Activated CD4-positive, alpha-beta T cell treated with anti-CD3 and anti-CD28 coated beads, Interleukin-2, amount 50 U/mL, for 4 hours (primary cell): ENCODE measurements around the gene SNX5.

Experiments
- DNase-seq, 2 experiments: peaks; one replicate each; pipeline ENCODE4 v3.0.0-alpha.2; 2020

Gene SNX5

GRCh38 chr20:17968366-17969277 is at the start of gene SNX5, which contains the start of gene MGME1:
Gene SNX5, minus strand, starts transcription at chr20:17968794. Its CDS starts 369 bp downstream, at chr20:17968425.
Gene MGME1, plus strand, starts transcription at chr20:17969018. Its CDS starts 842 bp downstream, at chr20:17969860.
- DNase-seq: peak; percentile 99

- DNase-seq: no peak
Measured at GRCh38 chr20:18018100-18018499, 49.5 kb upstream of the SNX5 start.

- no peak for DNase-seq
Measured at GRCh38 chr20:18016772-18017171, 48.2 kb upstream of the SNX5 start.

- DNase-seq: no peak
Measured at GRCh38 chr20:18014411-18014810, 45.8 kb upstream of the SNX5 start.

- DNase-seq: no peak
Measured at GRCh38 chr20:18012901-18013300, 44.3 kb upstream of the SNX5 start.

- no peak for DNase-seq
Measured at GRCh38 chr20:18011951-18012645, 43.5 kb upstream of the SNX5 start.

- no peak for DNase-seq
Measured at GRCh38 chr20:18011482-18011881, 42.9 kb upstream of the SNX5 start.

GRCh38 chr20:18009116-18009515 is 40.5 kb upstream of the SNX5 start:
- no peak for DNase-seq

- no peak for DNase-seq
Measured at GRCh38 chr20:18007534-18008292, 39.1 kb upstream of the SNX5 start.

GRCh38 chr20:18006684-18007083 is 38.1 kb upstream of the SNX5 start:
- no peak for DNase-seq

GRCh38 chr20:18005990-18006364 is 37.4 kb upstream of the SNX5 start:
- DNase-seq: no peak

- DNase-seq: no peak
Measured at GRCh38 chr20:18005170-18005989, 36.8 kb upstream of the SNX5 start.

- no peak for DNase-seq
Measured at GRCh38 chr20:18004384-18005031, 35.9 kb upstream of the SNX5 start.

- no peak for DNase-seq
Measured at GRCh38 chr20:18003897-18004296, 35.3 kb upstream of the SNX5 start.

- DNase-seq: no peak
Measured at GRCh38 chr20:18001131-18001921, 32.7 kb upstream of the SNX5 start.

- no peak for DNase-seq
Measured at GRCh38 chr20:17999566-17999965, 31.0 kb upstream of the SNX5 start.

GRCh38 chr20:17998446-17998845 is 29.9 kb upstream of the SNX5 start:
- DNase-seq: no peak

- peak; percentile 6 to 19 for DNase-seq
Measured at GRCh38 chr20:17995967-17996819, 27.6 kb upstream of the SNX5 start.

GRCh38 chr20:17993546-17993945 is 25.0 kb upstream of the SNX5 start:
- no peak for DNase-seq
